HAP-1 (cell line): Measurements from ENCODE around the gene MTMR1.

ENCODE experiments used
- DNase-seq, 2 experiments: peaks; one replicate each; pipeline ENCODE4 v3.0.0-alpha.2; 2016 to 2020; ENCODE audit warnings: low spot score in 2 of 2
- H3K27me3 ChIP-seq: fragments of 250-450 bp; sonication (Bioruptor Pico); 2 replicates; pipeline ENCODE4 v1.5.1; 2020; ENCODE audit warnings: low read depth, mild to moderate bottlenecking, moderate library complexity
- H3K36me3 ChIP-seq: fragments of 250-450 bp; sonication (Bioruptor Pico); replicated peaks from 2 replicates; pipeline ENCODE4 v1.5.1; 2020; ENCODE audit warnings: mild to moderate bottlenecking
- H3K4me1 ChIP-seq: fragments of 250-450 bp; sonication (Bioruptor Pico); 2 replicates; pipeline ENCODE4 v1.5.1; 2020; ENCODE audit warnings: mild to moderate bottlenecking
- H3K4me3 ChIP-seq: fragments of 250-450 bp; sonication (Bioruptor Pico); 2 replicates; pipeline ENCODE4 v1.5.1; 2020; ENCODE audit warnings: mild to moderate bottlenecking, moderate library complexity
- H3K9me3 ChIP-seq: fragments of 250-450 bp; sonication (Bioruptor Pico); 2 replicates; pipeline ENCODE4 v1.5.1; 2020; ENCODE audit warnings: mild to moderate bottlenecking, moderate library complexity
- in situ Hi-C: fragments of 300-500 bp; cut with MboI; formaldehyde crosslinking; loops from 3 replicates; pipeline ENCODE4 v1.14.3; 2020; ENCODE audit warnings: low sequenced_read_pairs, inconsistent platforms, mixed read lengths

MTMR1 gene

GRCh38 chrX:150790021-150790420 lies 96.8 kb downstream of the MTMR1 start:
- Histone ChIP-seq H3K27me3 (no peaks in the 10 kb centered on the region), H3K4me3 (no peak overlapping the region), H3K4me1 (no peaks in the 10 kb centered on the region), H3K9me3 (no peaks in the 10 kb centered on the region), H3K36me3 (peaks cover 16% of the 10 kb centered on the region)
- in situ Hi-C loops, result no loop called here
- DNase-seq, result no peak

GRCh38 chrX:150792949-150793527 lies 99.8 kb downstream of the MTMR1 start:
- no peak for DNase-seq
- Histone ChIP-seq H3K27me3 (no peaks in the 10 kb centered on the region), H3K9me3 (no peaks in the 10 kb centered on the region), H3K4me1 (no peaks in the 10 kb centered on the region), H3K36me3 (peaks cover 19% of the 10 kb centered on the region), H3K4me3 (no peak overlapping the region)
- in situ Hi-C loops, result no loop called here

GRCh38 chrX:150805736-150806135 lies 112.5 kb downstream of the MTMR1 start:
- Histone ChIP-seq H3K4me1 (no peaks in the 10 kb centered on the region), H3K36me3 (0 out of 2 replicates have a peak, but pooled peaks cover 3% of the 10 kb centered on the region), H3K4me3 (no peak overlapping the region), H3K27me3 (no peaks in the 10 kb centered on the region), H3K9me3 (no peaks in the 10 kb centered on the region)
- in situ Hi-C loops, result no loop called here
- no peak for DNase-seq

GRCh38 chrX:150806827-150807226 lies 113.6 kb downstream of the MTMR1 start:
- H3K4me3 ChIP-seq, result no peak overlapping the region
- H3K36me3 ChIP-seq, result 0 out of 2 replicates have a peak, but pooled peaks cover under 1% of the 10 kb centered on the region
- no peaks in the 10 kb centered on the region for H3K4me1 ChIP-seq
- no peak for DNase-seq
- in situ Hi-C loops, result no loop called here
- no peaks in the 10 kb centered on the region for H3K27me3 ChIP-seq
- no peaks in the 10 kb centered on the region for H3K9me3 ChIP-seq

- no peaks in the 10 kb centered on the region for H3K9me3 ChIP-seq
- in situ Hi-C loops, result no loop called here
These were observed 120.7 kb downstream of the MTMR1 start for GRCh38 chrX:150813922-150814321.

More at GRCh38 chrX:150813922-150814321, 120.7 kb downstream of the MTMR1 start:
- no peaks in the 10 kb centered on the region; the same call in 1 of the 2 replicates for H3K36me3 ChIP-seq
- H3K4me3 ChIP-seq, result no peak overlapping the region
- no peaks in the 10 kb centered on the region for H3K27me3 ChIP-seq
- no peak for DNase-seq
- no peaks in the 10 kb centered on the region for H3K4me1 ChIP-seq
